SH-SY5Y (cell line): ENCODE data around the gene UEVLD.

Experiments
- GATA2 ChIP-seq: IDR thresholded peaks from 2 replicates; pipeline ENCODE4 v1.6.1; 2011; ENCODE audit warnings: mild to moderate bottlenecking, low read depth, low read length
- GATA3 ChIP-seq: IDR thresholded peaks from 2 replicates; pipeline ENCODE4 v1.6.1; 2011; ENCODE audit warnings: low read depth, mild to moderate bottlenecking, low read length, moderate library complexity

The UEVLD gene

DNA sequence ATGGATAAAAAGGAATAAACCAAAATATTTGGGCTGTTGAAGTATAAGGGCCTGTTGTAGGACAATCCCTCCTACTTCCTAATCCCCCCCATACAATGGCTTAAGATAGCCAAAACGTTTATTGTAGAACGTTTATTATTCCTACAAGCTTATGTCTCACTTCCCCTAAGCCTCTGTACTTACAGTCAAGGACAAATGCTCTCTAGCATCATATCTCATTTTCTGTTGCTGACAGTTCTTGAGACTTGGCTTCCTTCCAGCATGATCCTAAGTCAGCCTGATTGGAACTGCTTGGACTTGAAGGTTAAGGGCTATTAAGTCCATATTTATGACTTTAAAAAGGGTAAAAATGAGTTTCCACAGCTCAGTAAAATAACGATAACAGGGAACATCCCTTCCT lies 19.8 kb upstream of the UEVLD start:
- TF ChIP-seq GATA3, result no peak
- no peak for TF ChIP-seq GATA2

DNA sequence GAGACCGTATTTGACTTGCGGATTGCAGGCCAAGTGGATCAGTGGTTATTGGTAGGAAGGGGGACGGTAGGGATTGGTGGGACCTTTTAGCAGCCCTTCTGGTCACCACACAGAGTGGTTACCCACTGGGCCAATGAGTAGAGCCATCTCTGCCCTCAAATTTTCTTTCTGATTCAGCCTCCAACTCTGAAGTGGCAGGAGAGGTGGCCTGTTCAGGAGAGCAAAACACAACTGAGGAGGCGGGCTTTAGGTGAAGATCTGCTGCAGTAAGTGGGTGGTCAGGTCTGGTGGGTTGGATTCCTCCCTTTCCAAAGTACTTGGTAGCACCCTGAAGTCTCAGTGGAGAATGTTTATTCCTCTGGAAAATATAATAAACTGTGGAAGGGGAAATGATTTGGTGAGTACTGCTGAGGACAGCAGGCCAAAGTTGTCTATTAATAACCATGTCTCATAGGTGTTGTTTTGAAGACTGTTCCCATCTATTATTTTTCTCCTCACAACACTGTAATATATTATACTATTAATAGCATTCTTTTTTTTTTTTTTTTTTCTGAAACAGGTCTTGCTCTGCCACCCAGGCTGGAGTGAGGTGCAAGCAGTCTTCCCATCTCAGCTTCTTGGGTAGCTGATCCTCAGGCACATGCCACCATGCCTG lies 12.5 kb upstream of the UEVLD start:
- TF ChIP-seq GATA2, result no peak
- TF ChIP-seq GATA3, result no peak

DNA sequence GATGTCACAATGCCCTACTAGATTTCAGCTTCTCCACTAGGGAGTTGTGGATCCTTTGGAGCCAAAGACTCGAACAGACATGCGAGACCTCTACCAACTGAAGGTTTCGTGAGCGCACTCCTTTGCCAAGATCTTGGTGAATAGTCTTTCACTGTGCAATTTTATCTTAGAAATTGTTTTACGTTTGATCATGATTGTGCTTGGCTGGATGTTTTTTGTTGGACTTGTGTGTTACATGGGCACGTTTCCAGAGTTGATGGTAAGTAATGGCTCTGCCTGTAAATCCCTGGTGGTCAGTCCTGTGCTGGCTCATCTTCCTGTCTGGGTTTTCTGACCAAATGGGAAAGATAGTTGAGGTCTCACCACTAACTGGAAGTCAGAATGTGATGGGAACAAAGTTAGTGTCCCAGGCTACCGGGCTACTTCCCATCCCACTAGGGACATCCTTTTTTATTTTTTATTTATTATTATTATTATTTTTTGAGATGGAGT lies 11.3 kb upstream of the UEVLD start, which contains the start of gene MISFA:
MISFA (plus strand) TSS at position 51 of the 492 bp plus-strand sequence; CDS start at position 191, 140 bp downstream.
- no peak for TF ChIP-seq GATA3
- no peak for TF ChIP-seq GATA2

DNA sequence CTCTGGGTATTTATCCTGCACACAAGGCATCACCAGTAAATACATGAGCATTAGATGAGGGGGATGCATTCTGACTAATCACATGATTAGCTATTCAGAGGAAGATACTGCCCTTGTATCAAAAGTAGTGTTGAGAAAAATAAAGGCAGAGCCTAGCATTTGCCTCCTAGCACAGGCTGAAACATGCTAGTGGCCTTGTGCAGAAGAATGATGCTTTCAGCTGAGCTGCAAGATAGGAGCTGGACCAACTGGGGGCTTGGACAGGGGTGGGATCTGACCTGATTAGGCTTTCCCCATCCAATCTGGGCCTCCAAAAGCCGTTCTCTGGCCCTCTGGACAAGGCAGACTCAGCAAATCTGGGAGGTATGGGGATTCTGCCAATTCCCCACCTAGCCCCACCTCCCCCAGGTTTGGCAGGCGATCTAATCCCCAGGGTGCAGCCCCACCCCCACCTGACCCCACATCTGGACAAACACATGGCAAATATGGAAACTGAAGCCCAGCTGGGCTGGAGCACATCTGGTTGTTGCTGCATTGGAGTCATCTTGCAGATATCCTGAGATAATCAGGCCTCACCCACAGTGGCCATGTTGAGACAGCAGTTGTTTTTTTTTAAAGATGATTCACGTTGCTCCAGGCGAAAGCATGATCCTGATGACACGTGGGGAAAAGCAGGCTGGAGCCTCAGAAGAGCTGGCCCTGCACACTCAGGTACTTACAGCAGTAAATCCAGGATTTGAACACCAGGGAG lies 6.6 kb upstream of the UEVLD start:
- no peak for TF ChIP-seq GATA3
- no peak for TF ChIP-seq GATA2

DNA sequence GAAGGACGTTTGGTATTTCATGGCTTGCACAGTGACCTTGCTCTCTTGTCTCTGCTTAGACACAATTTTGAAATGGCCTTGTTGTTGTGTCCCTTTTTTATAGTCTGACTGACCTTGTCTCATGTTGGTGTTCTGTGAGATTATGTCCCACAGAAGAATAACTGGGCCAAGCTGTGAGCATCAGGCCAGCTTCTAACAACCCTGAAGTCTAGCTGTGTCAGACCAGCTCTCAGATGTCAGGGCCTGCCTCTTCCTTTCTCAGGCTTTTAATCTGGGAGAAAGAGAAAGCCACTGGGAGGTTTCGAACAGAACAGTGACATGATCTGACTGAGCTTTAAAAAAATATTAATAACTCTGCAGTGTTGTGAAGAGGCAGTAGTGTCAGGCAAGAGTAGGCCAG lies 2.0 kb upstream of the UEVLD start:
- TF ChIP-seq GATA2 (no peak), GATA3 (no peak)

DNA sequence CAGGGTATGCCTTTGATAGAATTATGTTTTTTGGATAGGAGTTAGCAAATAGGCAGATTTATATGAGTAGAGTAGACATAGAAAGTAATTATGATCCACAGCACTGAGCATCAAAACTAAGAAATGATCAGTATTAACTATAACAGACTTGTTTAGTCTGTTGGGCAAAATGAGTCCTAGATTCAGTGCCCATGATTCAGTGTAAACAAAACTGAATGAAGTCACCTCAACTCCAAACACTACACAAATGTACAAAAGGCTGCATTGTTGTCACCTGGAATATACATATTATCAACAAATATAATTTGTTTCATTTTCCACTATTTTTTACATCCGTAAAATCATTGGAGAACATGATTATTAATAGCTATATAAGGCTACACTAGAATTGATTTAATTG lies 6.7 kb downstream of the UEVLD start:
- TF ChIP-seq GATA2 (no peak), GATA3 (no peak)

DNA sequence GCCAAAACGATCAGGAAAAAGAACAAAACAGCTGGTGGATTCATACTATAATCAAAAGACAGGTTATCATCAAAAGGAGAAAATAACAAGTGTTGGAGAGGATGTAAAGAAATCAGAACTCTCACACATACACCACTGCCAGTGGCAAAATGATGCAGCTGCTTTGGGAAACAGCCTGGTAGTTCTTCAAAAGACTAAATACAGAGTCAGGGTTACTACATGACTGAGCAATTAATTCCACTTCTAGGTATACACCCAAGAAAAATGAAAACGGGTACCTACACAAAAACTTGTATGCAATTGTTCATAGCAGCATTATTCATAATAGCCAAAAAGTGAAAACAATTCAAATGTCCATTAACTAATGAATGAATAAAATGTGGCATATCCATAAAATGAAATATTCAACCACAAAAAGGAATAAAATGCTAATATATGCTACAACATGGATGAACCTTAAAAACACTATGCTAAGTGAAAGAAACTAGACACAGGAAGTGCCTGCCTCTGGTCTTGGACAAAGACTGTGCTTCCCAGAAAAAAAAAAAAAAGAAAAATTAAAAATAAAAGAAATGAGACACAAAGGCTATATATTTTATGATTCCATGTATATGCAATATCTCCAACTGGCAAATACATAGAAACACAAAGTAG lies 8.3 kb downstream of the UEVLD start:
- TF ChIP-seq GATA3 (no peak), GATA2 (no peak)

DNA sequence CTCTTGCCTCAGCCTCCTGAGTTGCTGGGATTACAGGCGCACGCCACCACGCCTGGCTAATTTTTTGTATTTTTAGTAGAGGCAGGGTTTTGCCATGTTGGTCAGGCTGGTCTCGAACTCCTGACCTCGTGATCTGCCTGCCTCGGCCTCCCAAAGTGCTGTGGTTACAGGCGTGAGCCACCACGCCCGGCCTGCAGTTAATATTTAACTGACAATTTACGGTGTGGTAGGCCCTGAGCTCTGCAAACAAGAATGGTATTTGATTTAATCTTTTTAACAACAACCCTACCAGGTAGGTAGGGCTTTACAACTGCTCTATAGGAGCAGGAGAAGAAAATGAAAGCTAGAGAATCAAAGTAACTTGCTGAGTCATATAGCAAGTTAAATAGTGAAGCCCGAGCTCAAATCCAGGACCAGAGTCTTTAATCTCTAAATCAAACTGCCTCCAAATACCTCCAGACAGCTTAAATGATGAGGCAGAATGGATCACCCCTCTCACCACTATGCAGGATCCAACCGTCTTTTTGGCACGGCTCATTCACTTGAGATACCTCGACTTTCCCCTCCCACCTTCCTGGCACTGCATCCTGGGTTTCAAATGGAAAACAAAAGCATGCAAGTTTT lies 9.4 kb downstream of the UEVLD start:
- TF ChIP-seq GATA3, result no peak
- TF ChIP-seq GATA2, result no peak

DNA sequence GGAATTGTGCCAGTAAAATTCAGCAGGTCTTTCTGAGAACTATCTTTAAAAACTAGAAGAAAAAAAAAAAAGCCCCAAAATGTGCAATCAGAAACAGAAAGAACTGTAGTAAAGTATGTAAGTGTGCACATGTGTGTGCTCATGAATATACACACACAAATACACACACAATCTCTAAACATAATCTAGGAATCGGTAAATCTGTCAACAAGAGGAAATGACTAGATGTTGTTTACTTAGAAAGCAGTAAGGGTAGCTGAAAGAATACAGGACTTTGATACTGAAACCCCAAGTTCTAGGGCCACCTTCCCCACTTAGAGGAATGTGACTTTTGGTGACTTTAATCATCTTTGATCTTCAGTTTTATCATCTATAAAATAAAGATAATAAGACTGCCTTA lies 13.2 kb downstream of the UEVLD start:
- TF ChIP-seq GATA2 (no peak), GATA3 (no peak)

DNA sequence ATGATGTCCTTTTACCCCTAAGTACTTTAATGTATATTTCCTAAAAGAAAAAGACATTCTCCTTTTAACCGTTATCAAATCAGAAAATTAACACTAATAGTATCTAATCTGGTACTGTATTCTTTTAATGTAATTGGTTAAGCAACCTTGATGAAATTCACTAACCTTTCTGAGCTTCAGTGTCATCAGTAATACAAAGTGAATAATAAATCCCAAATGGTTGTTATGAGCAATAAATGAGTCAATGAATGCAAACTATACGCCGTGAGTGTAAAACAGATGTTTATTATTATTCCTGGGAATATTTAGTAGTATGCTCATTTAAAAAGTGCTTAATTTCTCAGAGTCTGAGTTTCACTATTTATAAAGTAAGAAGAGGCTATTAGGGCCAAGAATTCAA lies 21.5 kb downstream of the UEVLD start:
- TF ChIP-seq GATA3 (no peak), GATA2 (no peak)

DNA sequence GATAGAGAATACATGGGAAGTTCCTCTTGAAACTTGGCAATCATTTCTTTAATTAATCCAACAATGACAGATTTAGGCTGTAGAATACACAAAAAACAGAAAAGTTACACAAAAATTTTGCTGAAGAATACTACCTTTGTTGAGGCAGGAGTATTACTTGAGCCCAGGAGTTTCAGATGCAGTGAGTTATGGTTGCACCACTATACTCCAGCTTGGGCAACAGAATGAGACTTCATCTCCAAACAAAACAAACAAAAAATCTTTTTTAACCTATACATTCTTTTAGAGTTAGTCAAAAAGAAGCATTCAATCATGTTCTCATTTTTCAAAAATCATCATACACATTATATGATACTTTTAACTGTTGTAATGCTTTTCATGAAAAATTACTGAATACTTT lies 22.1 kb downstream of the UEVLD start:
- TF ChIP-seq GATA2 (no peak), GATA3 (no peak)

DNA sequence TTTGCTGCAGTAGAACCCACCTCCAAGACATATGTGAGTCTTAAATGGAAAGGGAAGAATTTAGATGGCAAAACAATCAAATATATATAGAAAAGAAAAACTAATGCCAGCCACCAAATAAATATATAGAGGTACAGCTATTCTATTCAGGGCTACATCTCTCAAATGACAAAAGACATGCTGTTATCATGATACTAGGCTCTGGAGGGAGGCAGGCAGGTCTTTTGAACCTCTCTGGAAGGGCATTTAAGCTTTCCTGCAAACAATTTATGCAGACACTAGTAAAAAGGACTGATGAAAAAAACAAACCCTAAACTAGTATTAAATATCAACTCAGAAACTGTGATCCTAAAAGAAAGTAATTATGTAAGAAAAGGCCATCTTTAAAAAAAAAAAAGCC lies 24.4 kb downstream of the UEVLD start:
- TF ChIP-seq GATA2 (no peak), GATA3 (no peak)

DNA sequence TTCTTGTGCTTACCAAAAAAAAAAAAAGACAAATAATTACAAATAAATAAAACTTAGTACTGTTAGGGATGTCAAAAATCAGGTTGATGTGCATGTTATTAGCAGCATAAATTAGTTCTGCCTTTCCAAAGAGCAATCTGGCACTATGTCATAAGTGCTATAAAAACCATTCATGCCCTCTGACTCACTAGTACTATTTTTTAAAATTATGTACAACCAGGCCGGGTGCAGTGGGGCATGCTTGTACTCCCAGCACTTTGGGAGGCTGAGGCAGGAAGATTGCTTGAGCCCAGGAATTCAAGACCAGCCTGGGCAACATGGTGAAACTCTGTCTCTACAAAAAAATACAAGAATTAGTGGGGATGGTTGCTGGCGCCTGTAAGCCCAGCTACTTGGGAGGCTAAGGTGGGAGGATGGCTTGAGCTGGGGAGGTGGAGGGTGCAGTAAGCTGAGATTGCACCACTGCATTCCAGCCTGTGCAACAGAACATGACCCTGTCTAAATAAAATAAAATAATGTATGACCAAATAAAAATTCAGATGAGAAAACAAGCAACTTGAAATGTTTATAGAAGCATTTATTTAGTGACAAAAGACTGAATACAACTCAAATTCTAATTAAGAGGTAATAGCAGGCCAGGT lies 25.3 kb downstream of the UEVLD start:
- TF ChIP-seq GATA3 (no peak), GATA2 (no peak)

DNA sequence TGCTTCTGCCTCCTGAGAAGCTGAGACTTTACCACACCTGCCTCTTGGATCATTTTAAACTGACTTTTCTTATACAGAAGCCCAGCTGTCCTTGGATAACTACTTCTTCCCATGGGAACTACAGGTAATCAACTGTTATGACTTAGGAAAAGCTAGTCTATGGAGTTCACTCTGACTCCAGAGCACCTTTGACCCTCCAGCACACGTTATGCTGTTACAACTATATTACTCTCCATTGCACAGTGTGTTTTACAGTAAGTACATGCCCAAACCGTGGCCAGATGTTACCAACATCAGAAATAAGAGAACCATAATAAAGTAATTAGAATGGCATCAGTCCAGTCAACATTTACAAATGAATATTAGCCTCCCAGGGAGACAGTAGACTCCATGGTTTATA lies 40.5 kb downstream of the UEVLD start:
- TF ChIP-seq GATA3 (no peak), GATA2 (no peak)
